Head of caudate nucleus (tissue), 42 donors: Measurements from ENCODE around the gene EXOC6.
"Not testable (repeated sequence)": the region's sequence is repeated elsewhere in the genome, so short reads cannot be mapped to it uniquely, and the experiment has no call there.

Experiments used
- DNase-seq, 42 donors: peaks; one replicate each; pipeline versions ENCODE4 v3.0.0 to v3.0.0-alpha.2; 2020 to 2021; ENCODE audit warnings: mixed read lengths in 7 of 42
- intact Hi-C: fragments of 100-400 bp; cut with DNase I; formaldehyde crosslinking; loops from one replicate; pipeline ENCODE4 v1.15.0; 2022

The EXOC6 gene

GRCh38 chr10:92972066-92972870 lies 123.9 kb downstream of the EXOC6 start:
- intact Hi-C loops: no loop called here
- peak in 23 of 42 donors; percentile 4 to 68 (median 29) for DNase-seq

GRCh38 chr10:92972886-92973285 lies 124.6 kb downstream of the EXOC6 start:
- DNase-seq: no peak
- intact Hi-C loops: no loop called here

GRCh38 chr10:92976278-92976677 lies 128.0 kb downstream of the EXOC6 start:
- intact Hi-C loops, DNase-seq: not testable (repeated sequence)

- intact Hi-C loops: no loop called here
- DNase-seq: no peak
Measured at GRCh38 chr10:92989250-92989649, 140.9 kb downstream of the EXOC6 start.

- intact Hi-C loops: no loop called here
Measured at GRCh38 chr10:92990615-92991014, 142.3 kb downstream of the EXOC6 start.

GRCh38 chr10:92991513-92991912 lies 143.2 kb downstream of the EXOC6 start:
- intact Hi-C loops: no loop called here
- DNase-seq: no peak

More at GRCh38 chr10:92990615-92991014, 142.3 kb downstream of the EXOC6 start:
- peak in 1 of 42 donors; percentile 7 for DNase-seq

- intact Hi-C loops: no loop called here
- no peak for DNase-seq
Measured at GRCh38 chr10:92993699-92994272, 145.5 kb downstream of the EXOC6 start.

GRCh38 chr10:92995509-92995908 lies 147.2 kb downstream of the EXOC6 start:
- intact Hi-C loops: no loop called here

GRCh38 chr10:92997620-92998019 lies 149.3 kb downstream of the EXOC6 start:
- DNase-seq: no peak
- intact Hi-C loops: no loop called here

More at GRCh38 chr10:92995509-92995908, 147.2 kb downstream of the EXOC6 start:
- DNase-seq: no peak

GRCh38 chr10:92999191-92999590 lies 150.9 kb downstream of the EXOC6 start:
- intact Hi-C loops: no loop called here
- DNase-seq: no peak

GRCh38 chr10:93006435-93007039 lies 158.2 kb downstream of the EXOC6 start:
- peak in 3 of 42 donors; percentile 4 to 22 (median 9) for DNase-seq
- intact Hi-C loops: no loop called here

- DNase-seq: no peak
- intact Hi-C loops: no loop called here
Measured at GRCh38 chr10:93015722-93016121, 167.4 kb downstream of the EXOC6 start.

- intact Hi-C loops: no loop called here
- DNase-seq: no peak
Measured at GRCh38 chr10:93023013-93023650, 174.8 kb downstream of the EXOC6 start.

GRCh38 chr10:93026072-93026471 lies 177.8 kb downstream of the EXOC6 start:
- no peak for DNase-seq
- intact Hi-C loops: no loop called here

GRCh38 chr10:93027508-93027907 lies 179.2 kb downstream of the EXOC6 start:
- intact Hi-C loops: no loop called here
- no peak for DNase-seq

- intact Hi-C loops: no loop called here
- no peak for DNase-seq
Measured at GRCh38 chr10:93028883-93029282, 180.6 kb downstream of the EXOC6 start.

GRCh38 chr10:93030409-93030808 lies 182.1 kb downstream of the EXOC6 start:
- DNase-seq: no peak
- intact Hi-C loops: no loop called here

GRCh38 chr10:93032105-93032808 lies 183.9 kb downstream of the EXOC6 start:
- DNase-seq: no peak

GRCh38 chr10:93032809-93033137 lies 184.5 kb downstream of the EXOC6 start:
- intact Hi-C loops: no loop called here
- no peak for DNase-seq

More at GRCh38 chr10:93032105-93032808, 183.9 kb downstream of the EXOC6 start:
- intact Hi-C loops: no loop called here
